SK-N-SH (cell line): Measurements from ENCODE around the gene NCAM1.

Experiments
- EP300 ChIP-seq, 2 experiments: IDR thresholded peaks; 2 replicates each; pipeline versions ENCODE4 v1.4.0 to v1.6.1; 2012; ENCODE audit warnings: borderline replicate concordance in 1 of 2, low read depth in 1 of 2, low read length in 1 of 2
- JUND ChIP-seq: IDR thresholded peaks from 2 replicates; pipeline ENCODE4 v1.4.0; 2012
- POLR2AphosphoS5 ChIP-seq: IDR thresholded peaks from 2 replicates; pipeline ENCODE4 v1.6.1; 2012; ENCODE audit warnings: low read depth, low read length
- RAD21 ChIP-seq: IDR thresholded peaks from 2 replicates; pipeline ENCODE4 v1.6.1; 2012; ENCODE audit warnings: mild to moderate bottlenecking, low read length
- RCOR1 ChIP-seq: fragments of 150-350 bp; IDR thresholded peaks from 2 replicates; pipeline ENCODE4 v1.6.1; 2017; ENCODE audit warnings: antibody characterized with exemption, low read length
- RXRA ChIP-seq: IDR thresholded peaks from 2 replicates; pipeline ENCODE4 v1.4.0; 2012; ENCODE audit warnings: low read depth, mild to moderate bottlenecking, borderline replicate concordance
- TF ChIP-seq, protein P1 (sequence below): fragments of 200-600 bp; sonication (generic); IDR thresholded peaks from 2 replicates; pipeline ENCODE4 v1.6.1; 2017; ENCODE audit warnings: antibody characterized with exemption, mild to moderate bottlenecking, moderate library complexity
- TF ChIP-seq, protein P2 (sequence below): fragments of 150-350 bp; IDR thresholded peaks from 2 replicates; pipeline ENCODE4 v1.6.1; 2016; ENCODE audit warnings: mild to moderate bottlenecking, low read depth, low read length
- TF ChIP-seq, protein P3 (sequence below): IDR thresholded peaks from 2 replicates; pipeline ENCODE4 v1.4.0; 2012; ENCODE audit warnings: low read depth
- TF ChIP-seq, protein P4 (sequence below): IDR thresholded peaks from 2 replicates; pipeline ENCODE4 v1.6.1; 2012; ENCODE audit warnings: mild to moderate bottlenecking, low read depth, low read length, moderate library complexity

DNA sequence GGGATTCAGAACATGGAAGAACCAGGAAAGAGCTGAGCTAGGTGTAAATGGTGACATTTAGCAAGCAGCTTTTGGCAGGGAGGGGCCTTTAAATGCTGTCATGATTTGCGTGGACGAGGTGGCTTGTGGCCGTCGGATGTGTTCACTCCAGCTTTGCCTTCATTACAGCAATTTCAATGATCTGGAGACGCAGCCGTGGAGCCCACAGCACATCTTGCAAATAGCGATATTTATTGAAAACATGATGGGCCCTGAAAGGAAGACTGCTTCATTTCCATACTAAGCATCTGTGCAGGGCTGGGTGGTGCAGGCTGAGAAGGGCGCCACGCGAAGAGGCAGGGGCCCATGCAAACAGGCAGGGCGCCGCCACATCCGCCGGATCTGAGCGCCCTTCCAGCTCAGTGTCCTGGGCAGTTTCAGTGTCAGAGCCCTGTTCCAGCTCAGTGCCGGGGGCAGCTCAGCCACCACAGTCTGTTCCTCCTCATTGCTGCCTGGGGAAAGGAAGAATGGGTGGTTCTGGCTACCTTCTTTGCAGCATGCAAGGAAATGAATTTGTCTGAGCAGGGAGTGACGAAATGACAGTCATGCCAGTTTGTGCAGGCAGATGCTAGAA lies 242.0 kb downstream of the NCAM1 start:
- TF ChIP-seq, protein P1, sequence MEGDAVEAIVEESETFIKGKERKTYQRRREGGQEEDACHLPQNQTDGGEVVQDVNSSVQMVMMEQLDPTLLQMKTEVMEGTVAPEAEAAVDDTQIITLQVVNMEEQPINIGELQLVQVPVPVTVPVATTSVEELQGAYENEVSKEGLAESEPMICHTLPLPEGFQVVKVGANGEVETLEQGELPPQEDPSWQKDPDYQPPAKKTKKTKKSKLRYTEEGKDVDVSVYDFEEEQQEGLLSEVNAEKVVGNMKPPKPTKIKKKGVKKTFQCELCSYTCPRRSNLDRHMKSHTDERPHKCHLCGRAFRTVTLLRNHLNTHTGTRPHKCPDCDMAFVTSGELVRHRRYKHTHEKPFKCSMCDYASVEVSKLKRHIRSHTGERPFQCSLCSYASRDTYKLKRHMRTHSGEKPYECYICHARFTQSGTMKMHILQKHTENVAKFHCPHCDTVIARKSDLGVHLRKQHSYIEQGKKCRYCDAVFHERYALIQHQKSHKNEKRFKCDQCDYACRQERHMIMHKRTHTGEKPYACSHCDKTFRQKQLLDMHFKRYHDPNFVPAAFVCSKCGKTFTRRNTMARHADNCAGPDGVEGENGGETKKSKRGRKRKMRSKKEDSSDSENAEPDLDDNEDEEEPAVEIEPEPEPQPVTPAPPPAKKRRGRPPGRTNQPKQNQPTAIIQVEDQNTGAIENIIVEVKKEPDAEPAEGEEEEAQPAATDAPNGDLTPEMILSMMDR, result no peak
- no peak; the same call in 1 of the 2 replicates for TF ChIP-seq RCOR1
- TF ChIP-seq, protein P2, sequence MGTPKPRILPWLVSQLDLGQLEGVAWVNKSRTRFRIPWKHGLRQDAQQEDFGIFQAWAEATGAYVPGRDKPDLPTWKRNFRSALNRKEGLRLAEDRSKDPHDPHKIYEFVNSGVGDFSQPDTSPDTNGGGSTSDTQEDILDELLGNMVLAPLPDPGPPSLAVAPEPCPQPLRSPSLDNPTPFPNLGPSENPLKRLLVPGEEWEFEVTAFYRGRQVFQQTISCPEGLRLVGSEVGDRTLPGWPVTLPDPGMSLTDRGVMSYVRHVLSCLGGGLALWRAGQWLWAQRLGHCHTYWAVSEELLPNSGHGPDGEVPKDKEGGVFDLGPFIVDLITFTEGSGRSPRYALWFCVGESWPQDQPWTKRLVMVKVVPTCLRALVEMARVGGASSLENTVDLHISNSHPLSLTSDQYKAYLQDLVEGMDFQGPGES, result no peak
- TF ChIP-seq, protein P3, sequence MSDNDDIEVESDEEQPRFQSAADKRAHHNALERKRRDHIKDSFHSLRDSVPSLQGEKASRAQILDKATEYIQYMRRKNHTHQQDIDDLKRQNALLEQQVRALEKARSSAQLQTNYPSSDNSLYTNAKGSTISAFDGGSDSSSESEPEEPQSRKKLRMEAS, result no peak
- TF ChIP-seq RXRA, result no peak
- TF ChIP-seq JUND, result no peak
- peak; percentile 27; the same call in 1 of the 2 replicates for TF ChIP-seq RAD21
- TF ChIP-seq POLR2AphosphoS5, result no peak
- TF ChIP-seq EP300 (IDR thresholded peaks at IDR 0.05; ENCODE audit: borderline replicate concordance in 1 of 2, low read depth in 1 of 2, low read length in 1 of 2), result peak in 1 of 2 experiments; percentile 75; a peak in 1 of 4 replicates
- TF ChIP-seq, protein P4, sequence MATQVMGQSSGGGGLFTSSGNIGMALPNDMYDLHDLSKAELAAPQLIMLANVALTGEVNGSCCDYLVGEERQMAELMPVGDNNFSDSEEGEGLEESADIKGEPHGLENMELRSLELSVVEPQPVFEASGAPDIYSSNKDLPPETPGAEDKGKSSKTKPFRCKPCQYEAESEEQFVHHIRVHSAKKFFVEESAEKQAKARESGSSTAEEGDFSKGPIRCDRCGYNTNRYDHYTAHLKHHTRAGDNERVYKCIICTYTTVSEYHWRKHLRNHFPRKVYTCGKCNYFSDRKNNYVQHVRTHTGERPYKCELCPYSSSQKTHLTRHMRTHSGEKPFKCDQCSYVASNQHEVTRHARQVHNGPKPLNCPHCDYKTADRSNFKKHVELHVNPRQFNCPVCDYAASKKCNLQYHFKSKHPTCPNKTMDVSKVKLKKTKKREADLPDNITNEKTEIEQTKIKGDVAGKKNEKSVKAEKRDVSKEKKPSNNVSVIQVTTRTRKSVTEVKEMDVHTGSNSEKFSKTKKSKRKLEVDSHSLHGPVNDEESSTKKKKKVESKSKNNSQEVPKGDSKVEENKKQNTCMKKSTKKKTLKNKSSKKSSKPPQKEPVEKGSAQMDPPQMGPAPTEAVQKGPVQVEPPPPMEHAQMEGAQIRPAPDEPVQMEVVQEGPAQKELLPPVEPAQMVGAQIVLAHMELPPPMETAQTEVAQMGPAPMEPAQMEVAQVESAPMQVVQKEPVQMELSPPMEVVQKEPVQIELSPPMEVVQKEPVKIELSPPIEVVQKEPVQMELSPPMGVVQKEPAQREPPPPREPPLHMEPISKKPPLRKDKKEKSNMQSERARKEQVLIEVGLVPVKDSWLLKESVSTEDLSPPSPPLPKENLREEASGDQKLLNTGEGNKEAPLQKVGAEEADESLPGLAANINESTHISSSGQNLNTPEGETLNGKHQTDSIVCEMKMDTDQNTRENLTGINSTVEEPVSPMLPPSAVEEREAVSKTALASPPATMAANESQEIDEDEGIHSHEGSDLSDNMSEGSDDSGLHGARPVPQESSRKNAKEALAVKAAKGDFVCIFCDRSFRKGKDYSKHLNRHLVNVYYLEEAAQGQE, result no peak
